Epithelial cell of proximal tubule (primary cell): Measurements from ENCODE around the gene TSLP. TPM values are rescaled to one million over a fixed set of nuclear protein-coding genes. Genes with fewer than 3 reads are reported as not detected.

ENCODE experiments used
- DNase-seq: peaks from one replicate; pipeline ENCODE4 v3.0.0-alpha.2; 2011; ENCODE audit warnings: low read depth
- H3K4me3 ChIP-seq: 2 replicates; pipeline ENCODE4 v1.5.1; 2011; ENCODE audit warnings: low read depth, mild to moderate bottlenecking, low read length
- total RNA-seq: library from RNA; depleted of rRNA; stranded (reverse); fragments of >200 nt; gene quantifications from 2 replicates; pipeline ENCODE4 v1.2.3, GENCODE V29; 2015
- TF ChIP-seq, protein P1 (sequence below): conservative IDR thresholded peaks from 2 replicates; pipeline ENCODE4 v1.5.1; 2012; ENCODE audit warnings: low read depth, mild to moderate bottlenecking, low read length

TSLP gene
- total RNA-seq, 1 donor from 2014 or later, result 0.46 TPM

- H3K4me3 ChIP-seq, result no peak overlapping the region
- no peak for DNase-seq
- TF ChIP-seq, protein P1, sequence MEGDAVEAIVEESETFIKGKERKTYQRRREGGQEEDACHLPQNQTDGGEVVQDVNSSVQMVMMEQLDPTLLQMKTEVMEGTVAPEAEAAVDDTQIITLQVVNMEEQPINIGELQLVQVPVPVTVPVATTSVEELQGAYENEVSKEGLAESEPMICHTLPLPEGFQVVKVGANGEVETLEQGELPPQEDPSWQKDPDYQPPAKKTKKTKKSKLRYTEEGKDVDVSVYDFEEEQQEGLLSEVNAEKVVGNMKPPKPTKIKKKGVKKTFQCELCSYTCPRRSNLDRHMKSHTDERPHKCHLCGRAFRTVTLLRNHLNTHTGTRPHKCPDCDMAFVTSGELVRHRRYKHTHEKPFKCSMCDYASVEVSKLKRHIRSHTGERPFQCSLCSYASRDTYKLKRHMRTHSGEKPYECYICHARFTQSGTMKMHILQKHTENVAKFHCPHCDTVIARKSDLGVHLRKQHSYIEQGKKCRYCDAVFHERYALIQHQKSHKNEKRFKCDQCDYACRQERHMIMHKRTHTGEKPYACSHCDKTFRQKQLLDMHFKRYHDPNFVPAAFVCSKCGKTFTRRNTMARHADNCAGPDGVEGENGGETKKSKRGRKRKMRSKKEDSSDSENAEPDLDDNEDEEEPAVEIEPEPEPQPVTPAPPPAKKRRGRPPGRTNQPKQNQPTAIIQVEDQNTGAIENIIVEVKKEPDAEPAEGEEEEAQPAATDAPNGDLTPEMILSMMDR, result no peak
Measured at GRCh38 chr5:111124793-111125192, 53.3 kb downstream of the TSLP start.

DNA sequence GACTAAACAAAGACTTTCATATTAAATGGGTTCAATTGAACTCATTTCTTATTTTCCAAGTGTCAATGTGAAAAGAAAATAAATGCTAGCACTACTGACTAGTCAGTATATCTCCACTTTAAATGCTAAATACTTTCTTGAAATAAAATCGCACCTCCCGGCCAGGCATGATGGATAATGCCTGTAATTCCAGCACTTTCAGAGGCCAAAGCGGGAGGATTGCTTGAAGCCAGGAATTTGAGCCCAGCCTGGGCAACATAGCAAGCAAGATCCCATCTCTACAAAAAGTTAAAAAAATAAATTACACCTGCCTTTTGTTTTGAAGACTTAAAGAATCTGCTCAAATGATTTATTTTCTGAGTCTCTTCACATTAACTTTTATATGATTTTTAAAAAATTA is 55.4 kb downstream of the TSLP start:
- TF ChIP-seq, protein P1, result no peak
- no peak for DNase-seq
- no peak overlapping the region for H3K4me3 ChIP-seq

Other genes with a start within 250 kb of the TSLP start
- gene WDR36, start 20.6 kb downstream of the TSLP start, total RNA-seq, result 21.0 and 35.7 TPM in 2 replicates
- 3.9 and 5.1 TPM in 2 replicates for gene CAMK4, start 152.7 kb downstream of the TSLP start, total RNA-seq